ENCODE measurements around the gene ARHGAP10. TPM values are rescaled to one million over a fixed set of nuclear protein-coding genes. Genes with fewer than 3 reads are reported as not detected.

Gene ARHGAP10
- total and polyA plus RNA-seq, 2 donors (not counting 1 experiment from before 2014, with no cell fraction given) = 0.10 to 0.34 TPM

DNA sequence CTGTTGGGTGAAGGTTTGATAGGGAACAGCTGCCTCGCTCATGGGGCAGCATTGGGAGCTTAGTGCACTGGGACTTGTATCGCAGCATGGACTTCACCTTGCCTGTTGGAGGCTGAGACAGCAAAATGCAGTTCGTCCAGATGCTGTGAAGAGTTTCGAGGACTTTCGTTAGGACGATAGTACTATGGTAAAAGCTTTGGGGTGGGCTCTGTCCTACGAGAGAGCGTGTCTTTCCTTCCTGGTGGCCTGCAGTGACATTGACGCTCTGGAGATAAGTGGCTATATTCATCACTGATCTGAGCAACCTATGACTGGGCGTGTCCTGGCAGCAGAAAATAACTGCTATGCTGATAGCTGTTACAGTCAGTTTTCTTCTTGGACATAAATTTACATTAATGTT is 44.8 kb downstream of the ARHGAP10 start:
- POLR2A ChIA-PET = no interaction called here
- Histone ChIP-seq H2AFZ (ENCODE audit: insufficient read depth, low read depth, low read length, poor library complexity, severe bottlenecking) (no peak overlapping the region), H3K9me3 (ENCODE audit: control extremely low read depth in 1 of 3, control insufficient read depth in 2 of 3, insufficient read depth in 1 of 3, low read length in 2 of 3) (no peaks in the 10 kb centered on the region), H3K4me1 (ENCODE audit: control insufficient read depth in 2 of 2, insufficient read depth in 2 of 2, low read length in 2 of 2) (peaks cover 7 to 9% of the 10 kb centered on the region in 2 donors), H3K4me3 (ENCODE audit: control extremely low read depth in 1 of 5, extremely low read depth in 1 of 5, insufficient read depth in 1 of 5, low read depth in 2 of 5, low read length in 4 of 5) (no peak overlapping the region), H3K36me3 (replicated peaks in 1 of 2; ENCODE audit: control extremely low read depth in 1 of 2, control insufficient read depth in 1 of 2, extremely low read depth in 1 of 2, insufficient read depth in 2 of 2, low read length in 1 of 2) (no peaks in the 10 kb centered on the region), H4K20me1 (ENCODE audit: control insufficient read depth, insufficient read depth, low read length, poor library complexity, severe bottlenecking) (no peaks in the 10 kb centered on the region), H3K27ac (ENCODE audit: low read length in 2 of 2) (no peak overlapping the region), H3K4me2 (replicated peaks; ENCODE audit: low read depth, low read length, poor library complexity, severe bottlenecking) (no peak overlapping the region), H3K27me3 (replicated peaks in 1 of 4; ENCODE audit: control extremely low read depth in 1 of 4, control insufficient read depth in 3 of 4, insufficient read depth in 4 of 4, low read length in 3 of 4) (peaks cover 0 to 5% (median 0%) of the 10 kb centered on the region in 4 experiments), H3K9ac (ENCODE audit: low read length) (no peak overlapping the region), H3K79me2 (ENCODE audit: control insufficient read depth, insufficient read depth, low read length) (no peaks in the 10 kb centered on the region)
- Mint-ChIP-seq H3K9me3 (ENCODE audit: insufficient read depth) (no peaks in the 10 kb centered on the region), H3K4me1 (peaks cover 10% of the 10 kb centered on the region), H3K27me3 (peaks cover 8% of the 10 kb centered on the region), H3K4me3 (no peak overlapping the region), H3K27ac (no peak overlapping the region)
- DNase-seq = no peak
- TF ChIP-seq EZH2 (IDR thresholded peaks at IDR 0.05; ENCODE audit: borderline replicate concordance, insufficient read depth, low read depth, low read length, poor library complexity, severe bottlenecking) = no peak
- TF ChIP-seq, protein P1, sequence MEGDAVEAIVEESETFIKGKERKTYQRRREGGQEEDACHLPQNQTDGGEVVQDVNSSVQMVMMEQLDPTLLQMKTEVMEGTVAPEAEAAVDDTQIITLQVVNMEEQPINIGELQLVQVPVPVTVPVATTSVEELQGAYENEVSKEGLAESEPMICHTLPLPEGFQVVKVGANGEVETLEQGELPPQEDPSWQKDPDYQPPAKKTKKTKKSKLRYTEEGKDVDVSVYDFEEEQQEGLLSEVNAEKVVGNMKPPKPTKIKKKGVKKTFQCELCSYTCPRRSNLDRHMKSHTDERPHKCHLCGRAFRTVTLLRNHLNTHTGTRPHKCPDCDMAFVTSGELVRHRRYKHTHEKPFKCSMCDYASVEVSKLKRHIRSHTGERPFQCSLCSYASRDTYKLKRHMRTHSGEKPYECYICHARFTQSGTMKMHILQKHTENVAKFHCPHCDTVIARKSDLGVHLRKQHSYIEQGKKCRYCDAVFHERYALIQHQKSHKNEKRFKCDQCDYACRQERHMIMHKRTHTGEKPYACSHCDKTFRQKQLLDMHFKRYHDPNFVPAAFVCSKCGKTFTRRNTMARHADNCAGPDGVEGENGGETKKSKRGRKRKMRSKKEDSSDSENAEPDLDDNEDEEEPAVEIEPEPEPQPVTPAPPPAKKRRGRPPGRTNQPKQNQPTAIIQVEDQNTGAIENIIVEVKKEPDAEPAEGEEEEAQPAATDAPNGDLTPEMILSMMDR (IDR thresholded peaks at IDR 0.05) = no peak
- ATAC-seq (ENCODE audit: low read depth) = no peak
- intact Hi-C loops (cut with micrococcal nuclease) = no loop called here
- CTCF ChIA-PET = no interaction called here
- WGBS (ENCODE audit: insufficient coverage) = 99% methylated on average over 8 of the region's 10 CpGs

DNA sequence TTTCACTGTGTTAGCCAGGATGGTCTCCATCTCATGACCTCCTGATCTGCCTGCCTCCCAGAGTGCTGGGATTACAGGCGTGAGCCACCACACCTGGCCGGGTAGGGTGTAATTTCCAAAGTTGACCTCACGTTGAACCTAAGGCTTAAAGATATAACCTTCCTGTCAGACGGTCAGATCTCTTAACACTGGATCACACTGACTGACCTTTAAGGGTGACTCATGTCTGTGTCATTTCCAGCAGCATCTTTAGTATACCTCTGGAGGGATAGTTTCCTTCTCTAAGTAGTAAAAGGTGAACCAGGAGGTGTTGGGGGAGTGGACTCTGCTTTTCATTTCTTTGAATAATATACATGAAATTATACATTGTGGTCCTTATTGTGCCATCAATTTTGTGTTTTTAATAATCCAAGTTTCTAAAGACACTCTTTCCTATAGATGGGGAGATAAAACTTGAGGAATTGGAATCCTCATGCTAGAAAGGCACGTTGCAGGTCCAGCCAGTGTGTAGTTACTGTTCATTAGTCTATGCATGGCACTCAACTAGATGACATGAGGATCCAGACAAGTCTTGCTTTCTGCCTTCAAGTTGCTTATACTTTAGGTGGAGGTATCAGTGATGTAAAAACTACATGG is 45.7 kb downstream of the ARHGAP10 start:
- H3K79me2 ChIP-seq (ENCODE audit: control insufficient read depth, insufficient read depth, low read length) = no peaks in the 10 kb centered on the region
- H3K4me3 ChIP-seq (ENCODE audit: control extremely low read depth in 1 of 5, extremely low read depth in 1 of 5, insufficient read depth in 1 of 5, low read depth in 2 of 5, low read length in 4 of 5) = no peak overlapping the region
- no peak overlapping the region for H2AFZ ChIP-seq (ENCODE audit: insufficient read depth, low read depth, low read length, poor library complexity, severe bottlenecking)
- H3K4me1 Mint-ChIP-seq = peaks cover 10% of the 10 kb centered on the region
- CTCF ChIA-PET = no interaction called here
- no peak overlapping the region for H3K27ac Mint-ChIP-seq
- H3K27me3 ChIP-seq (replicated peaks in 1 of 4; ENCODE audit: control extremely low read depth in 1 of 4, control insufficient read depth in 3 of 4, insufficient read depth in 4 of 4, low read length in 3 of 4) = peaks cover 0 to 5% (median 0%) of the 10 kb centered on the region in 4 experiments
- H3K9me3 Mint-ChIP-seq (ENCODE audit: insufficient read depth) = no peaks in the 10 kb centered on the region
- no peaks in the 10 kb centered on the region for H4K20me1 ChIP-seq (ENCODE audit: control insufficient read depth, insufficient read depth, low read length, poor library complexity, severe bottlenecking)
- no peak for ATAC-seq (ENCODE audit: low read depth)
- POLR2A ChIA-PET = no interaction called here
- 100% methylated on average over 1 of the region's 5 CpGs for WGBS (ENCODE audit: insufficient coverage)
- H3K9ac ChIP-seq (ENCODE audit: low read length) = no peak overlapping the region
- intact Hi-C loops (cut with micrococcal nuclease) = no loop called here
- no peak overlapping the region for H3K4me3 Mint-ChIP-seq
- no peak overlapping the region for H3K27ac ChIP-seq (ENCODE audit: low read length in 2 of 2)
- H3K4me1 ChIP-seq (ENCODE audit: control insufficient read depth in 2 of 2, insufficient read depth in 2 of 2, low read length in 2 of 2) = peaks cover 7 to 9% of the 10 kb centered on the region in 2 donors
- no peaks in the 10 kb centered on the region for H3K9me3 ChIP-seq (ENCODE audit: control extremely low read depth in 1 of 3, control insufficient read depth in 2 of 3, insufficient read depth in 1 of 3, low read length in 2 of 3)
- TF ChIP-seq EZH2 (IDR thresholded peaks at IDR 0.05; ENCODE audit: borderline replicate concordance, insufficient read depth, low read depth, low read length, poor library complexity, severe bottlenecking) = no peak
- TF ChIP-seq, protein P1 (IDR thresholded peaks at IDR 0.05) = no peak
- no peak for DNase-seq
- H3K36me3 ChIP-seq (replicated peaks in 1 of 2; ENCODE audit: control extremely low read depth in 1 of 2, control insufficient read depth in 1 of 2, extremely low read depth in 1 of 2, insufficient read depth in 2 of 2, low read length in 1 of 2) = no peaks in the 10 kb centered on the region
- peaks cover 8% of the 10 kb centered on the region for H3K27me3 Mint-ChIP-seq
- no peak overlapping the region for H3K4me2 ChIP-seq (replicated peaks; ENCODE audit: low read depth, low read length, poor library complexity, severe bottlenecking)

Data from B cell (primary cell).